NCI-H446 (cell line): ENCODE data around the gene SMCO1.
"Not testable (repeated sequence)": the region's sequence is repeated elsewhere in the genome, so short reads cannot be mapped to it uniquely, and the experiment has no call there.

Experiments
- DNase-seq, 2 experiments: peaks; one replicate each; lab custom pipeline; 2025; lab: John Stamatoyannopoulos, UW

SMCO1 gene

DNA sequence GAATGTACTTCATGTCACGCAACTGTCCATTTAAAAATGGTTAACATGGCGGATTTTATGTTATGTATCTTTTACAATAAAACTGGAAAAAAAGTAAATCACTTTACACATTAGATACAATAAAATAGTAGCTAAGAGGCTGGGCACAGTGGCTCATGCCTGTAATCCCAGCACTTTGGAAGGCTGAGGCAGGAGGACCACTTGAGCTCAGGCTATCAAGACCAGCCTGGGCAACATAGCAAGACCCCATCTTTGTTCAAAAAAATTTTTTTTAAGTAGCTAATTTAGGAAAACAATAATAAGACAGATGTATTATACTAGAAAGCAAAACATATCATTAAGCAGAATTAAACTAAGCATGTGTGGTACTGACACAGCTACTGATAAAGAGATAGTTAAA lies 23.1 kb downstream of the SMCO1 start:
- no peak for DNase-seq

DNA sequence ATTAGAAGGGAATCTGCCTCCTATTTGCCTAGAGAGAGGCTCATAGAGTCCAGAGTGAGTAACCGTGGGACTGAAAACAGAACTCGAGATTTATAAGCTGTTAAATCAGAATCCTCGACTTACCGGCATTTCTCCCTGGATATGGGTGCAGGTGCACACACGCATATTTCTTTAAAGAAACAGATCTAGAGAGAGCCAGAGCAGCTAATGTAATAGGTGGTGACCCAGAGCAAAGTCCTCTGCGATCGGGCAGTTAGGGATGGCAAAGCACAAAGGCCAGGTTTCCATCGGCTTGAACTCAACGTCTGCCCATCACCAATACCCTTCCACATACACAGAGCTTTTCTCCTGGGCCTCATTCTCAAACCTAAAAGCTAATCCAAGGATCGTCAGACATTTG lies 25.4 kb downstream of the SMCO1 start:
- no peak for DNase-seq

GRCh38 chr3:196486263-196486662 lies 28.9 kb downstream of the SMCO1 start:
- no peak for DNase-seq

GRCh38 chr3:196477678-196478077 lies 37.5 kb downstream of the SMCO1 start:
- no peak for DNase-seq

- no peak for DNase-seq
Observed at GRCh38 chr3:196472286-196472685, 42.9 kb downstream of the SMCO1 start.

GRCh38 chr3:196471551-196471950 lies 43.6 kb downstream of the SMCO1 start:
- DNase-seq: no peak

DNA sequence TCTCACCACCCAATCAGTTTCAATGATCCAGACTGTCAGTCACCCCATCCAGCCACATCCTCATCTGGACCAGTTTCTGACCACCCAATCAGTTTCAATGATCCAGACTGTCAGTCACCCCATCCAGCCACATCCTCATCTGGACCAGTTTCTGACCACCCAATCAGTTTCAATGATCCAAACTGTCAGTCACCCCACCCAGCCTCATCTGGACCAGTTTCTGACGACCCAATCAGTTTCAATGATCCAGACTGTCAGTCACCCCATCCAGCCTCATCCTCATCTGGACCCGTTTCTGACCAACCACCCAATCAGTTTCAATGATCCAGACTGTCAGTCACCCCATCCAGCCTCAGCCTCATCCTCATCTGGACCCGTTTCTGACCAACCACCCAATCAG lies 45.0 kb downstream of the SMCO1 start:
- DNase-seq: not testable (repeated sequence)

DNA sequence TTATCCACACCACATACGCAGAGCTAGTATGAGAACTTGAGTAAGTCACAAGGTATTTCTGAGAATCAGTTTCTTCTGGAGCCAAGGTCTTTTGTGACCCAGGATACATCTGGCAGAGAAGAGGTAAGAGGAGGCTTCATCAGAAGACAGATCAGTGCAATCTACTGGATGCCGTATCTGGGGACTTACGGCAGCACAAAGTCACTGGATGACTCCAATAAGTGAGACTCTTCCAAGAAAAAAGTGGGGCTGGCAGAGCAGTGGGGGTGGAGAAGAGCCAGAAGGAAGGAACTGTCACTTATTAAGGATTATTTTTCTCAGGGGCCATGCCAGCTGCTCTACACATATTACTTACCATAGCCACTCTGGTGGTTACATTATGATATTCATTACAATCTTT lies 51.3 kb downstream of the SMCO1 start:
- no peak for DNase-seq

DNA sequence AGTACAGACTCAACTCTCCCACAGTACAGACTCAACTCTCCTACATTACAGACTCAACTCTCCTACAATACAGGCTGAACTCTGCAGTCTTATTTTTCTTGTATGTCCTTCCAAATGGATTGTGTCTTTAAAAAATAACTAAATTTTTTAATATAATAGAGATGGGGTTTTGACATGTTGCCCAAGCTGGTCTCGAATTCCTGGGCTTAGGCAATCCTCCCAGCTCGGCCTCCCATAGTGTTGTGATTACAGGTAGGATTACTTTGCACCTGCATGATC lies 51.7 kb downstream of the SMCO1 start:
- DNase-seq: no peak

GRCh38 chr3:196462680-196463477 lies 52.3 kb downstream of the SMCO1 start:
- not testable (repeated sequence) for DNase-seq

- DNase-seq: no peak
Observed at GRCh38 chr3:196458063-196458462, 57.1 kb downstream of the SMCO1 start.

DNA sequence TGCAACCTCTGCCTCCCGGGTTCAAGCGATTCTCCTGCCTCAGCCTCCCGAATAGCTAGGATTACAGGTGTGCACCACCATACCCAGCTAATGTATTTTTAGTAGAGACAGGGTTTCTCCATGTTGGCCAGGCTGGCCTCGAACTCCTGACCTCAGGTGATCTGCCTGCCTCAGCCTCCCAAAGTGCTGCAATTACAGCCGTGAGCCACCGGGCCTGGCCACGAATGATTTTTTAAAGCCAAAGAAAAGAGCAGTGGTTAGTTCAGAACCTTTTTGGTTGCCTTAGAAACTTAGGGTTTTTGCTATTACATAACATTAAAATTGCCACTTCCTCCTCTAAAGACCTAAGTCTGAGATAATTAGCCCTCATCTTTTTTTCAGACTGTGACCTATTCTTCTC lies 57.7 kb downstream of the SMCO1 start:
- DNase-seq: not testable (repeated sequence)
